ENCODE results near the gene NAA80. TPM values are rescaled to one million over a fixed set of nuclear protein-coding genes. Genes with fewer than 3 reads are reported as not detected.
"Not testable (repeated sequence)": the region's sequence is repeated elsewhere in the genome, so short reads cannot be mapped to it uniquely, and the experiment has no call there.

NAA80 gene
- total RNA-seq, 1 experiment from 2014 or later = 25.2 TPM

- Histone ChIP-seq H4K20me1 (ENCODE audit: insufficient read depth) (no peaks in the 10 kb centered on the region), H3K27me3 (ENCODE audit: insufficient read depth, low read depth) (no peaks in the 10 kb centered on the region), H3K9me2 (ENCODE audit: insufficient read depth) (no peaks in the 10 kb centered on the region), H3K4me2 (no peak overlapping the region), H3K4me3 (no peak overlapping the region), H3K36me3 (ENCODE audit: low read depth) (no peaks in the 10 kb centered on the region), H3K4me1 (replicated peaks; ENCODE audit: insufficient read depth) (peaks cover 39% of the 10 kb centered on the region), H3K27ac (no peak overlapping the region), H3F3A (ENCODE audit: insufficient read depth, low read depth) (peaks cover 24% of the 10 kb centered on the region), H3K9me3 (ENCODE audit: insufficient read depth, low read depth) (no peaks in the 10 kb centered on the region), H2AFZ (no peak overlapping the region), H3K79me2 (ENCODE audit: low read depth) (peaks cover 15% of the 10 kb centered on the region)
- DNase-seq = no peak
- POLR2A ChIA-PET (ENCODE audit: unreplicated experiment) = no interaction called here
- intact Hi-C loops (cut with micrococcal nuclease; ENCODE audit: unreplicated experiment) = loop anchor here (1.0 to 5.0 kb wide), 5 partner anchors 13 to 151 kb away; no protein-coding TSS in a partner anchor
- CTCF ChIA-PET = no interaction called here
- TF ChIP-seq CTCF (conservative IDR thresholded peaks at IDR 0.05) (no peak), EZH2 (IDR thresholded peaks at IDR 0.05; ENCODE audit: low read depth) (no peak)
- no TSS peak for BruUV-seq (replicated peaks)
Observed at GRCh38 chr3:50273689-50274065, 25.5 kb downstream of the NAA80 start.

GRCh38 chr3:50272911-50273688, 26.1 kb downstream of the NAA80 start:
- no peaks in the 10 kb centered on the region for H3K36me3 ChIP-seq (ENCODE audit: low read depth)
- H3K27me3 ChIP-seq (ENCODE audit: insufficient read depth, low read depth) = no peaks in the 10 kb centered on the region
- intact Hi-C loops (cut with micrococcal nuclease; ENCODE audit: unreplicated experiment) = loop anchor here (1.0 to 5.0 kb wide), 4 partner anchors 13 to 151 kb away; no protein-coding TSS in a partner anchor
- peaks cover 29% of the 10 kb centered on the region for H3F3A ChIP-seq (ENCODE audit: insufficient read depth, low read depth)
- DNase-seq = peak; percentile 61 to 85
- peaks cover 15% of the 10 kb centered on the region for H3K79me2 ChIP-seq (ENCODE audit: low read depth)
- no peak overlapping the region for H3K27ac ChIP-seq
- H3K9me3 ChIP-seq (ENCODE audit: insufficient read depth, low read depth) = no peaks in the 10 kb centered on the region
- BruUV-seq (replicated peaks) = no TSS peak
- peaks cover 44% of the 10 kb centered on the region for H3K4me1 ChIP-seq (replicated peaks; ENCODE audit: insufficient read depth)
- ChIA-PET CTCF (interaction anchor here (0.7 to 1.2 kb wide), 2 partner anchors 14 to 50 kb away, joined by 3 to 7 read pairs; partner anchors contain the start of gene HYAL2), POLR2A (ENCODE audit: unreplicated experiment) (interaction anchor here (0.6 kb wide), 1 partner anchor 80 kb away, joined by 4 read pairs; no protein-coding TSS in a partner anchor)
- H3K4me3 ChIP-seq = no peak overlapping the region
- no peaks in the 10 kb centered on the region for H4K20me1 ChIP-seq (ENCODE audit: insufficient read depth)
- TF ChIP-seq CTCF (conservative IDR thresholded peaks at IDR 0.05) = peak; percentile 91
- TF ChIP-seq EZH2 (IDR thresholded peaks at IDR 0.05; ENCODE audit: low read depth) = no peak
- no peaks in the 10 kb centered on the region for H3K9me2 ChIP-seq (ENCODE audit: insufficient read depth)
- H3K4me2 ChIP-seq = 0 out of 2 replicates have a peak overlapping the region, but pooled peaks have one; percentile 36
- no peak overlapping the region for H2AFZ ChIP-seq

- not testable (repeated sequence) for DNase-seq; H3K36me3 ChIP-seq (ENCODE audit: low read depth); H3K27ac ChIP-seq; H3K9me3 ChIP-seq (ENCODE audit: insufficient read depth, low read depth); H3K4me2 ChIP-seq; BruUV-seq (replicated peaks); H3K27me3 ChIP-seq (ENCODE audit: insufficient read depth, low read depth); H3K9me2 ChIP-seq (ENCODE audit: insufficient read depth); H2AFZ ChIP-seq; H4K20me1 ChIP-seq (ENCODE audit: insufficient read depth); H3K4me3 ChIP-seq
- intact Hi-C loops (cut with micrococcal nuclease; ENCODE audit: unreplicated experiment) = loop anchor here (5.0 kb wide), 1 partner anchor 150 kb away; no protein-coding TSS in a partner anchor
- Histone ChIP-seq H3K4me1 (replicated peaks; ENCODE audit: insufficient read depth) (peaks cover 44% of the 10 kb centered on the region), H3F3A (ENCODE audit: insufficient read depth, low read depth) (peaks cover 29% of the 10 kb centered on the region), H3K79me2 (ENCODE audit: low read depth) (peaks cover 15% of the 10 kb centered on the region)
- ChIA-PET POLR2A (ENCODE audit: unreplicated experiment) (interaction anchor here (0.7 kb wide), 1 partner anchor 45 kb away, joined by 16 read pairs; no protein-coding TSS in a partner anchor), CTCF (interaction anchor here (0.7 to 1.5 kb wide), 3 partner anchors 13 to 50 kb away, joined by 3 to 7 read pairs (median 4); partner anchors contain the start of gene HYAL2)
Observed at GRCh38 chr3:50272538-50272910, 26.7 kb downstream of the NAA80 start.

All from PC-9 (cell line).